Testis (tissue), 2 donors: Measurements from ENCODE around the gene DLG5.

ENCODE experiments used
- CTCF ChIP-seq, 3 experiments: fragments of 450-650 bp in 2 of 3; fragments of 200-600 bp in 1 of 3; sonication (generic) in 1 of 3; IDR thresholded peaks; one replicate each; pipeline ENCODE4 v1.5.1; 2016 to 2019; ENCODE audit warnings: antibody characterized with exemption in 3 of 3, mild to moderate bottlenecking in 2 of 3, moderate library complexity in 1 of 3
- POLR2A ChIP-seq: fragments of 450-650 bp; IDR thresholded peaks from one replicate; pipeline ENCODE4 v1.6.1; 2017; ENCODE audit warnings: antibody characterized with exemption, mild to moderate bottlenecking, moderate library complexity

GRCh38 chr10:77893386-77893785, 33.2 kb downstream of the DLG5 start:
- TF ChIP-seq CTCF (IDR thresholded peaks at IDR 0.05): no peak
- TF ChIP-seq POLR2A: no peak
